HepG2 (cell line): ENCODE data around the gene EGR1. TPM values are rescaled to one million over a fixed set of nuclear protein-coding genes. Genes with fewer than 3 reads are reported as not detected.
A peak's percentile ranks its signal among the peaks of the same experiment; 100 is the strongest.

Source experiments
- ARID4A ChIP-seq: sonication (generic); formaldehyde crosslinking; IDR thresholded peaks from 2 replicates; pipeline ENCODE4 v1.5.0; 2020; ENCODE audit warnings: mild to moderate bottlenecking, missing genetic modification reagents, borderline replicate concordance
- ARNTL ChIP-seq: sonication (generic); formaldehyde crosslinking; IDR thresholded peaks from 2 replicates; pipeline ENCODE4 v1.4.0; 2020; ENCODE audit warnings: mild to moderate bottlenecking, missing genetic modification reagents
- ATF4 ChIP-seq, 2 experiments: fragments of 450-650 bp in 1 of 2; sonication (generic) in 1 of 2; formaldehyde crosslinking; IDR thresholded peaks; 2 replicates each; pipeline versions ENCODE4 v1.5.0 to v1.8.0; 2020 to 2022; ENCODE audit warnings: mild to moderate bottlenecking in 1 of 2, missing genetic modification reagents in 1 of 2
- FOXA3 ChIP-seq: IDR thresholded peaks from 2 replicates; pipeline ENCODE4 v1.6.1; 2016; ENCODE audit warnings: missing genetic modification reagents, missing compliant biosample characterization
- HDAC2 ChIP-seq: sonication (generic); formaldehyde crosslinking; IDR thresholded peaks from 2 replicates; pipeline ENCODE4 v1.4.0; 2020; ENCODE audit warnings: missing genetic modification reagents
- HNF1B ChIP-seq: sonication (generic); formaldehyde crosslinking; IDR thresholded peaks from 2 replicates; pipeline ENCODE4 v1.5.1; 2020; ENCODE audit warnings: mild to moderate bottlenecking, moderate library complexity, missing genetic modification reagents
- ISL2 ChIP-seq: sonication (generic); formaldehyde crosslinking; IDR thresholded peaks from 2 replicates; pipeline ENCODE4 v1.5.0; 2020; ENCODE audit warnings: missing genetic modification reagents
- KMT2B ChIP-seq: IDR thresholded peaks from 2 replicates; pipeline ENCODE4 v1.6.1; 2016; ENCODE audit warnings: missing genetic modification reagents, missing compliant biosample characterization
- MYPOP ChIP-seq: sonication (generic); formaldehyde crosslinking; IDR thresholded peaks from 2 replicates; pipeline ENCODE4 v1.8.1; 2023; ENCODE audit warnings: mild to moderate bottlenecking, moderate library complexity, missing genetic modification reagents
- SOX6 ChIP-seq, 2 experiments: fragments of 450-650 bp in 1 of 2; sonication (generic) in 1 of 2; formaldehyde crosslinking in 1 of 2; IDR thresholded peaks; 2 replicates each; pipeline versions ENCODE4 v1.4.0 to v1.6.1; 2017 to 2020; ENCODE audit warnings: antibody characterized with exemption in 1 of 2, mild to moderate bottlenecking in 1 of 2, missing genetic modification reagents in 1 of 2
- TFAP4 ChIP-seq: sonication (generic); IDR thresholded peaks from 2 replicates; pipeline ENCODE4 v1.6.1; 2016; ENCODE audit warnings: low read depth, borderline replicate concordance
- ZBTB4 ChIP-seq: sonication (generic); formaldehyde crosslinking; IDR thresholded peaks from 2 replicates; pipeline ENCODE4 v1.4.0; 2020; ENCODE audit warnings: missing genetic modification reagents, mild to moderate bottlenecking, borderline replicate concordance
- ZNF124 ChIP-seq: sonication (generic); formaldehyde crosslinking; IDR thresholded peaks from 2 replicates; pipeline ENCODE4 v1.4.0; 2020; ENCODE audit warnings: missing genetic modification reagents
- ZNF331 ChIP-seq: sonication (generic); formaldehyde crosslinking; IDR thresholded peaks from 2 replicates; pipeline ENCODE4 v1.4.0; 2020; ENCODE audit warnings: missing genetic modification reagents
- polyA plus RNA-seq, 8 experiments: library from polyadenylated mRNA; depleted of rRNA in 3 of 8; stranded (reverse) in 7 of 8; unstranded in 1 of 8; fragments of >200 nt; fragmentation: Illumina TruSeq in 4 of 8; extraction: Trizol in 4 of 8; gene quantifications; 2 replicates each; pipeline versions ENCODE4 v1.2.1 to v1.2.3, GENCODE V29; 2011 to 2016; ENCODE audit warnings: low read depth in 4 of 8, missing spikeins in 1 of 8, mixed read lengths in 1 of 8; ENCODE audit not compliant: insufficient read depth in 1 of 8
- total RNA-seq, 5 experiments: library from RNA; depleted of rRNA; stranded (reverse); fragments of >200 nt; fragmentation: Illumina TruSeq; extraction: Trizol; gene quantifications; 2 replicates each; pipeline ENCODE4 v1.2.3, GENCODE V29; 2016; ENCODE audit warnings: low read depth in 1 of 5

EGR1 gene
- total and polyA plus RNA-seq, 2 of the 13 experiments (the other 11 are each of a cell fraction or from before 2014, with no cell fraction given) = 4.1 to 4.5 TPM

GRCh38 chr5:138466125-138466899, 1.0 kb downstream of the EGR1 start (continued):
- TF ChIP-seq ATF4 (CRISPR knock-in tag; IDR thresholded peaks at IDR 0.05) (peak in 1 of 2 experiments; percentile 62; a peak in 1 of 4 replicates), ISL2 (CRISPR knock-in tag) (0 out of 2 replicates have a peak, but pooled peaks have one; percentile 18), ZNF331 (CRISPR knock-in tag) (peak; percentile 35; the same call in 1 of the 2 replicates), FOXA3 (CRISPR knock-in tag) (peak; percentile 39; the same call in 1 of the 2 replicates), HNF1B (CRISPR knock-in tag) (peak; percentile 97), SOX6 (IDR thresholded peaks at IDR 0.05) (no peak), SOX6 (CRISPR knock-in tag; IDR thresholded peaks at IDR 0.05) (peak; percentile 30), TFAP4 (peak; percentile 95), KMT2B (CRISPR knock-in tag) (peak; percentile 19; the same call in 1 of the 2 replicates), ARNTL (peak; percentile 28; the same call in 1 of the 2 replicates), ARID4A (CRISPR knock-in tag) (peak; percentile 70; the same call in 1 of the 2 replicates), MYPOP (CRISPR knock-in tag) (0 out of 2 replicates have a peak, but pooled peaks have one; percentile 49), ZBTB4 (no peak), ZNF124 (CRISPR knock-in tag) (0 out of 2 replicates have a peak, but pooled peaks have one; percentile 61), HDAC2 (peak; percentile 65; the same call in 1 of the 2 replicates)
